ENCODE data around the gene MGME1. TPM values are rescaled to one million over a fixed set of nuclear protein-coding genes. Genes with fewer than 3 reads are reported as not detected.
"Not testable (repeated sequence)": the region's sequence is repeated elsewhere in the genome, so short reads cannot be mapped to it uniquely, and the experiment has no call there.

MGME1 gene
- total RNA-seq, 1 donor from 2014 or later = 34.3 TPM

- Mint-ChIP-seq H3K4me1 (peaks cover 75% of the 10 kb centered on the region), H3K36me3 (ENCODE audit: low read depth) (peaks cover 63% of the 10 kb centered on the region), H3K27ac (peak overlapping the region; percentile 86), H3K9me3 (no peaks in the 10 kb centered on the region), H3K27me3 (no peaks in the 10 kb centered on the region), H3K4me3 (peak overlapping the region; percentile 59)
- no peak for DNase-seq
- intact Hi-C loops (cut with micrococcal nuclease) = loop anchor here (2.0 kb wide), 1 partner anchor 34 kb away; no protein-coding TSS in a partner anchor
These were observed 9.6 kb upstream of the MGME1 start for GRCh38 chr20:17959257-17959627.

- peaks cover 74% of the 10 kb centered on the region for H3K4me1 Mint-ChIP-seq
- peaks cover 60% of the 10 kb centered on the region for H3K36me3 Mint-ChIP-seq (ENCODE audit: low read depth)
- intact Hi-C loops (cut with micrococcal nuclease) = loop anchor here (5.0 to 10.0 kb wide), 2 partner anchors 63 to 456 kb away; no protein-coding TSS in a partner anchor
- H3K4me3 Mint-ChIP-seq = peak overlapping the region; percentile 17
- peak overlapping the region; percentile 86 for H3K27ac Mint-ChIP-seq
- DNase-seq, H3K27me3 Mint-ChIP-seq, H3K9me3 Mint-ChIP-seq: not testable (repeated sequence)
These were observed 8.4 kb upstream of the MGME1 start for GRCh38 chr20:17960400-17960885.

- intact Hi-C loops (cut with micrococcal nuclease) = loop anchor here (5.0 to 10.0 kb wide), 2 partner anchors 64 to 456 kb away; no protein-coding TSS in a partner anchor
- Mint-ChIP-seq H3K4me3 (peak overlapping the region; percentile 29), H3K27ac (peak overlapping the region; percentile 86), H3K9me3 (no peaks in the 10 kb centered on the region), H3K4me1 (peaks cover 73% of the 10 kb centered on the region), H3K36me3 (ENCODE audit: low read depth) (peaks cover 62% of the 10 kb centered on the region), H3K27me3 (no peaks in the 10 kb centered on the region)
- no peak for DNase-seq
These were observed 7.8 kb upstream of the MGME1 start for GRCh38 chr20:17960927-17961586.

GRCh38 chr20:17961587-17961940 is 7.3 kb upstream of the MGME1 start:
- intact Hi-C loops (cut with micrococcal nuclease) = loop anchor here (5.0 to 10.0 kb wide), 2 partner anchors 64 to 457 kb away; no protein-coding TSS in a partner anchor
- peaks cover 73% of the 10 kb centered on the region for H3K4me1 Mint-ChIP-seq
- peak overlapping the region; percentile 29 for H3K4me3 Mint-ChIP-seq
- DNase-seq = no peak
- peaks cover 64% of the 10 kb centered on the region for H3K36me3 Mint-ChIP-seq (ENCODE audit: low read depth)
- no peaks in the 10 kb centered on the region for H3K9me3 Mint-ChIP-seq
- peak overlapping the region; percentile 86 for H3K27ac Mint-ChIP-seq
- H3K27me3 Mint-ChIP-seq = no peaks in the 10 kb centered on the region

GRCh38 chr20:17963114-17963897 is 5.5 kb upstream of the MGME1 start:
- no peaks in the 10 kb centered on the region for H3K27me3 Mint-ChIP-seq
- H3K4me1 Mint-ChIP-seq = peaks cover 65% of the 10 kb centered on the region
- peak overlapping the region; percentile 85 for H3K27ac Mint-ChIP-seq
- peak overlapping the region; percentile 96 for H3K4me3 Mint-ChIP-seq
- peak; percentile 61 for DNase-seq
- peaks cover 67% of the 10 kb centered on the region for H3K36me3 Mint-ChIP-seq (ENCODE audit: low read depth)
- intact Hi-C loops (cut with micrococcal nuclease) = loop anchor here (2.0 to 10.0 kb wide), 3 partner anchors 15 to 459 kb away; no protein-coding TSS in a partner anchor
- H3K9me3 Mint-ChIP-seq = no peaks in the 10 kb centered on the region

GRCh38 chr20:17964073-17964472 is 4.7 kb upstream of the MGME1 start:
- Mint-ChIP-seq H3K4me1 (peaks cover 62% of the 10 kb centered on the region), H3K27me3 (no peaks in the 10 kb centered on the region), H3K36me3 (ENCODE audit: low read depth) (peaks cover 67% of the 10 kb centered on the region), H3K27ac (peak overlapping the region; percentile 85), H3K4me3 (peak overlapping the region; percentile 96), H3K9me3 (no peaks in the 10 kb centered on the region)
- intact Hi-C loops (cut with micrococcal nuclease) = loop anchor here (5.0 to 10.0 kb wide), 2 partner anchors 67 to 459 kb away; no protein-coding TSS in a partner anchor
- DNase-seq = no peak

GRCh38 chr20:17964632-17965031 is 4.2 kb upstream of the MGME1 start:
- Mint-ChIP-seq H3K27me3 (no peaks in the 10 kb centered on the region), H3K36me3 (ENCODE audit: low read depth) (peaks cover 66% of the 10 kb centered on the region), H3K4me3 (peak overlapping the region; percentile 96), H3K4me1 (peaks cover 57% of the 10 kb centered on the region), H3K9me3 (no peaks in the 10 kb centered on the region), H3K27ac (peak overlapping the region; percentile 85)
- no peak for DNase-seq
- intact Hi-C loops (cut with micrococcal nuclease) = loop anchor here (5.0 to 10.0 kb wide), 3 partner anchors 67 to 460 kb away; partner anchors contain the start of gene BFSP1

GRCh38 chr20:17965042-17965697 is 3.6 kb upstream of the MGME1 start:
- intact Hi-C loops (cut with micrococcal nuclease) = loop anchor here (5.0 to 10.0 kb wide), 2 partner anchors 433 to 460 kb away; partner anchors contain the start of gene BFSP1
- H3K27ac Mint-ChIP-seq = peak overlapping the region; percentile 85
- peak; percentile 60 for DNase-seq
- no peaks in the 10 kb centered on the region for H3K9me3 Mint-ChIP-seq
- no peaks in the 10 kb centered on the region for H3K27me3 Mint-ChIP-seq
- H3K36me3 Mint-ChIP-seq (ENCODE audit: low read depth) = peaks cover 66% of the 10 kb centered on the region
- peaks cover 54% of the 10 kb centered on the region for H3K4me1 Mint-ChIP-seq
- H3K4me3 Mint-ChIP-seq = peak overlapping the region; percentile 96

GRCh38 chr20:17966432-17967310 is 2.1 kb upstream of the MGME1 start:
- Mint-ChIP-seq H3K4me3 (peak overlapping the region; percentile 96), H3K4me1 (peaks cover 52% of the 10 kb centered on the region), H3K36me3 (ENCODE audit: low read depth) (peaks cover 62% of the 10 kb centered on the region), H3K27me3 (no peaks in the 10 kb centered on the region), H3K9me3 (no peaks in the 10 kb centered on the region), H3K27ac (peak overlapping the region; percentile 85)
- intact Hi-C loops (cut with micrococcal nuclease) = loop anchor here (1.0 to 10.0 kb wide), 3 partner anchors 11 to 462 kb away; partner anchors contain the start of gene BFSP1
- peak; percentile 77 for DNase-seq

- peak; percentile 68 for DNase-seq
- H3K4me1 Mint-ChIP-seq = peaks cover 52% of the 10 kb centered on the region
- H3K9me3 Mint-ChIP-seq = no peaks in the 10 kb centered on the region
These were observed 1.1 kb upstream of the MGME1 start for GRCh38 chr20:17967521-17968365.

GRCh38 chr20:17969278-17969883 is 563 bp downstream of the MGME1 start:
- Mint-ChIP-seq H3K9me3 (no peaks in the 10 kb centered on the region), H3K4me1 (peaks cover 52% of the 10 kb centered on the region), H3K27ac (peak overlapping the region; percentile 99), H3K4me3 (peak overlapping the region; percentile 96), H3K36me3 (ENCODE audit: low read depth) (peaks cover 62% of the 10 kb centered on the region), H3K27me3 (no peaks in the 10 kb centered on the region)
- no peak for DNase-seq
- intact Hi-C loops (cut with micrococcal nuclease) = loop anchor here (1.0 to 10.0 kb wide), 7 partner anchors 23 to 617 kb away; partner anchors contain the start of genes BFSP1, DSTN and RRBP1

More at GRCh38 chr20:17967521-17968365, 1.1 kb upstream of the MGME1 start:
- H3K4me3 Mint-ChIP-seq = peak overlapping the region; percentile 96
- peak overlapping the region; percentile 85 for H3K27ac Mint-ChIP-seq
- H3K36me3 Mint-ChIP-seq (ENCODE audit: low read depth) = peaks cover 65% of the 10 kb centered on the region
- intact Hi-C loops (cut with micrococcal nuclease) = loop anchor here (1.0 to 10.0 kb wide), 5 partner anchors 407 to 619 kb away; partner anchors contain the start of genes BFSP1 and SEC23B
- H3K27me3 Mint-ChIP-seq = no peaks in the 10 kb centered on the region

Data from activated CD4-positive, alpha-beta T cell treated with anti-CD3 and anti-CD28 coated beads, Interleukin-2, amount 10 ng/mL, durations not matched to agents 24 days and 14 days (primary cell).